GM19193 (cell line): ENCODE results near the gene MSRB3.

ENCODE experiments used
- POLR2A ChIP-seq: IDR thresholded peaks from 4 replicates; pipeline ENCODE4 v1.6.1; 2011; ENCODE audit not compliant: insufficient read depth, insufficient read length; ENCODE audit errors: extremely low read depth

Gene MSRB3

GRCh38 chr12:65330331-65330730 is 51.8 kb downstream of the MSRB3 start:
- no peak for TF ChIP-seq POLR2A

- TF ChIP-seq POLR2A, result no peak
These were observed 53.0 kb downstream of the MSRB3 start for GRCh38 chr12:65331456-65331855.

- no peak for TF ChIP-seq POLR2A
These were observed 55.2 kb downstream of the MSRB3 start for GRCh38 chr12:65333649-65334048.

GRCh38 chr12:65334521-65334920 is 56.0 kb downstream of the MSRB3 start:
- TF ChIP-seq POLR2A, result no peak

- TF ChIP-seq POLR2A, result no peak
These were observed 56.7 kb downstream of the MSRB3 start for GRCh38 chr12:65335021-65335714.

GRCh38 chr12:65335981-65336380 is 57.5 kb downstream of the MSRB3 start:
- no peak for TF ChIP-seq POLR2A

GRCh38 chr12:65339161-65339560 is 60.7 kb downstream of the MSRB3 start:
- TF ChIP-seq POLR2A, result no peak

- TF ChIP-seq POLR2A, result no peak
These were observed 64.7 kb downstream of the MSRB3 start for GRCh38 chr12:65343230-65343629.

- no peak for TF ChIP-seq POLR2A
These were observed 65.3 kb downstream of the MSRB3 start for GRCh38 chr12:65343801-65344200.

- no peak for TF ChIP-seq POLR2A
These were observed 77.0 kb downstream of the MSRB3 start for GRCh38 chr12:65355461-65355860.

GRCh38 chr12:65362234-65363031 is 84.0 kb downstream of the MSRB3 start:
- no peak for TF ChIP-seq POLR2A

- no peak for TF ChIP-seq POLR2A
These were observed 85.6 kb downstream of the MSRB3 start for GRCh38 chr12:65364046-65364445.

GRCh38 chr12:65367396-65367795 is 88.9 kb downstream of the MSRB3 start:
- no peak for TF ChIP-seq POLR2A

- no peak for TF ChIP-seq POLR2A
These were observed 89.6 kb downstream of the MSRB3 start for GRCh38 chr12:65368055-65368454.

- no peak for TF ChIP-seq POLR2A
These were observed 94.1 kb downstream of the MSRB3 start for GRCh38 chr12:65372574-65372973.

- TF ChIP-seq POLR2A, result no peak
These were observed 105.8 kb downstream of the MSRB3 start for GRCh38 chr12:65384240-65384639.
